Heart left ventricle (tissue), 16 donors: ENCODE results near the gene COL23A1. TPM values are rescaled to one million over a fixed set of nuclear protein-coding genes. Genes with fewer than 3 reads are reported as not detected.

Experiments
- ATAC-seq, 4 donors: fragments of 200-7000 bp; cut with Tn5 transposase; one replicate each; pipeline ENCODE4 v1.9.1; 2020 to 2022; ENCODE audit warnings: moderate library complexity in 4 of 4, mild to moderate bottlenecking in 3 of 4, moderate number of reproducible peaks in 1 of 4
- DNase-seq, 5 donors: peaks; one replicate each; pipeline ENCODE4 v3.0.0-alpha.2; 2020
- H3K27ac ChIP-seq, 12 donors: fragments of 200-600 bp; sonication (generic) in 4 of 12; one replicate each; pipeline versions ENCODE4 v1.5.0 to v1.8.0; 2016 to 2022; ENCODE audit warnings: mild to moderate bottlenecking in 2 of 12
- H3K27me3 ChIP-seq, 9 donors: fragments of 200-600 bp; sonication (generic) in 2 of 9; one replicate each; pipeline versions ENCODE4 v1.5.1 to v1.8.0; 2016 to 2022; ENCODE audit warnings: mild to moderate bottlenecking in 3 of 9
- H3K36me3 ChIP-seq, 9 donors: fragments of 200-600 bp; sonication (generic) in 2 of 9; one replicate each; pipeline versions ENCODE4 v1.5.0 to v1.8.0; 2018 to 2022; ENCODE audit warnings: mild to moderate bottlenecking in 2 of 9
- H3K4me1 ChIP-seq, 12 donors: fragments of 200-600 bp; sonication (generic) in 4 of 12; one replicate each; pipeline versions ENCODE4 v1.5.0 to v1.8.0; 2016 to 2022; ENCODE audit warnings: mild to moderate bottlenecking in 3 of 12
- H3K4me3 ChIP-seq, 12 donors: fragments of 200-600 bp; sonication (generic) in 4 of 12; one replicate each; pipeline versions ENCODE4 v1.5.0 to v1.8.0; 2017 to 2022; ENCODE audit warnings: mild to moderate bottlenecking in 9 of 12, moderate library complexity in 4 of 12
- H3K9me3 ChIP-seq, 12 donors: fragments of 200-600 bp; sonication (generic) in 4 of 12; one replicate each; pipeline versions ENCODE4 v1.5.0 to v1.8.0; 2016 to 2022; ENCODE audit warnings: mild to moderate bottlenecking in 1 of 12
- CTCF ChIP-seq, 12 donors: fragments of 200-600 bp; sonication (generic) in 4 of 12; IDR thresholded peaks; one replicate each; pipeline versions ENCODE4 v1.5.0 to v1.8.0; 2018 to 2022; ENCODE audit warnings: antibody characterized with exemption in 12 of 12, mild to moderate bottlenecking in 5 of 12
- POLR2A ChIP-seq, 2 donors: fragments of 450-650 bp; IDR thresholded peaks; one replicate each; pipeline ENCODE4 v1.6.1; 2017; ENCODE audit warnings: antibody characterized with exemption in 2 of 2, mild to moderate bottlenecking in 2 of 2, moderate library complexity in 2 of 2
- WGBS, 4 donors: extraction: QIAGEN DNeasy Blood & Tissue Kit in 2 of 4; methylation state at CpG; one replicate each; pipeline versions ENCODE4 v1.1.5 to v1.1.7; 2013 to 2018; 5-methylcytosine and 5-hydroxymethylcytosine counted together
- intact Hi-C, 10 donors: fragments of 100-400 bp; cut with DNase I; formaldehyde crosslinking; loops; one replicate each; pipeline versions ENCODE4 v1.11.1 to v1.14.2; 2022
- polyA plus RNA-seq, 2 donors: library from polyadenylated mRNA; stranded (reverse); fragments of 200-250 nt; gene quantifications; one replicate each; pipeline ENCODE4 v1.2.3, GENCODE V29; 2013
- total RNA-seq, 9 donors: library from RNA; depleted of rRNA in 2 of 9; stranded (reverse); fragments of >200 nt in 2 of 9; fragmentation: NEBNext Ultra II Directional in 3 of 9; extraction: Animal tissue kit (Norgen Biotek cat#: 25700) in 3 of 9; gene quantifications; one replicate each; pipeline versions ENCODE4 v1.1.0 to v1.2.4, GENCODE V29; 2016 to 2023
- donor health status: ischemic (EF 13 %, LVEDD 7.1; RV severe dilation, severe dysfunction).
- donor health status: healthy with polysubstance abuse.
- donor health status: DM: no; HTN: yes; CAD: no.
- donor health status: DM: no; HTN: no; CAD: no.
- donor health status: ischemic (EF 25% LVEDD 6.9; RV normal size, moderate dysfunction).
- donor health status: ischemic (EF 25% LVEDD 5.7; RV mildly dilated, moderate dysfunction).
- donor health status: healthy.
- donor health status: DM: yes; HTN: yes; CAD: no.
- donor health status: ischemic (EF 35%, LVEDD 5.7; RV mildly dilated, moderate dysfunction).
- donor health status: nonischemic (EF 11% LVEDD 7.7; RV severe dilation, severe dysfunction).
- donor health status: DM: yes; HTN: yes; CAD: no.
- donor health status: PGD.
- donor health status: ischemic (EF 29% LVEDD 5.4; RV normal size, mild dysfunction).
- donor health status: nonischemic (EF 23%, LVEDD 6.1; RV moderate dilation, normal function).

The COL23A1 gene
- total and polyA plus RNA-seq, 11 donors: 6.0 to 33.0 (median 18.8) TPM

GRCh38 chr5:178196986-178197385 is 393.2 kb downstream of the COL23A1 start:
- intact Hi-C loops: loop anchor here in 1 of 10 donors (5.0 kb wide), 1 partner anchor 40 kb away; no protein-coding TSS in a partner anchor
- Histone ChIP-seq H3K27me3 (peaks cover 0 to 15% (median 0%) of the 10 kb centered on the region in 9 donors), H3K4me3 (no peak overlapping the region), H3K27ac (no peak overlapping the region), H3K4me1 (peaks cover 0 to 13% (median 0%) of the 10 kb centered on the region in 12 donors), H3K9me3 (no peaks in the 10 kb centered on the region), H3K36me3 (no peaks in the 10 kb centered on the region)
- peak in 3 of 4 donors; percentile 32 to 56 (median 41) for ATAC-seq
- peak in 11 of 12 donors; percentile 13 to 44 (median 29) for TF ChIP-seq CTCF (IDR thresholded peaks at IDR 0.05)
- TF ChIP-seq POLR2A (IDR thresholded peaks at IDR 0.05): no peak
- WGBS, 4 donors: 80 to 84% (median 82%) methylated on average over 8 of the region's 8 CpGs
- DNase-seq: no peak

DNA sequence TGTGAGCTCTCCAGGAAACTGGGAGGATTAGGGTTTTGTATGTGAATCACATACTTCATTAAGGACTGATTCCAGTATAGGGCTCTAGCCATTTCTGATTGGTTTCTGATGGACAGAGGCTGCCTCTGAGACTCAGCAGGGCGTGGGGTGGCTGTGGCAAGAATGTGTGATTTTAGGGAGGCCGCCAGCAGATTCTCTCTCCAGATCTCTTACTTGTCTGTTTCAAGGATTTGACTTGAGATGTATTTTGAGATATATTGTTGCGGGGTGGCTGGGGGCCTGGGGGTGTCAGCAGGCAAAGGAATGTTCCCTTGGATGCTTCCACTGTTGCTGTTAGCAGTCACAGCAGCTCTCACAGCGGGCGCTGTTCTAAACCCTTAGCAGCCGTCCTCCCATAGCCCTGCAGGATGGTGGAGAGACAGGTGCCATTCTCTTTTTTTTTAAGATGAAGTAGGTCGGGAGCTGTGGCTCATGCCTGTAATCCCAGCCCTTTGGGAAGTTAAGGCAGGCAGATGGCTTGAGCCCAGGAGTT is 393.8 kb downstream of the COL23A1 start:
- TF ChIP-seq CTCF (IDR thresholded peaks at IDR 0.05): no peak
- TF ChIP-seq POLR2A (IDR thresholded peaks at IDR 0.05): no peak
- H3K27ac ChIP-seq: no peak overlapping the region
- H3K27me3 ChIP-seq: peaks cover 0 to 15% (median 0%) of the 10 kb centered on the region in 9 donors
- H3K36me3 ChIP-seq: no peaks in the 10 kb centered on the region
- 78 to 82% (median 79%) methylated on average over 7 of the region's 7 CpGs for WGBS, 4 donors
- ATAC-seq: no peak
- intact Hi-C loops: loop anchor here in 1 of 10 donors (5.0 kb wide), 1 partner anchor 39 kb away; no protein-coding TSS in a partner anchor
- no peaks in the 10 kb centered on the region for H3K9me3 ChIP-seq
- no peak overlapping the region for H3K4me3 ChIP-seq
- DNase-seq: no peak
- H3K4me1 ChIP-seq: peaks cover 0 to 8% (median 0%) of the 10 kb centered on the region in 12 donors

DNA sequence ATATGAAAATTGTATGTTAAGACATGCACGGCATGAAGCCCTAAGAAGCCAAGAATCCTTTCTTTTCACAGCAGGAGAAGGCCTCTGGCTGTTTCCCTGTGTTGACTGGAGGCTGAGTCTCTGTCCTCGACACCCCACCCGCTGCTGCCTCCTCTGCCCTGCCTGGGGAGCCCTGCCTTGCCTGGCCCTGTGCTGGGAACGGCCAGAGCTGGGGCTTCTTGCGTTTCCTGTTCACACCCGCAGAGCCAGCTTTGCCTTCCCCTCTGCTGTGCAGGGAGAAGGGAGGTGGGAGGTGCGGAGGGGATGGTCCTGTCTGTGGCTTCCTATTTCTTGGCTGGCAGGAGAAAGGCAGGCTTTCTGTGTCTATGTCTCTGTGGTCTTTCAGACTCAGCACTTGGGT is 396.2 kb downstream of the COL23A1 start:
- H3K4me1 ChIP-seq: peaks cover 0 to 8% (median 0%) of the 10 kb centered on the region in 12 donors
- H3K36me3 ChIP-seq: no peaks in the 10 kb centered on the region
- DNase-seq (no peak), ATAC-seq (no peak)
- no peak for TF ChIP-seq CTCF (IDR thresholded peaks at IDR 0.05)
- no peak for TF ChIP-seq POLR2A (IDR thresholded peaks at IDR 0.05)
- no peaks in the 10 kb centered on the region for H3K9me3 ChIP-seq
- no peak overlapping the region for H3K27ac ChIP-seq
- H3K27me3 ChIP-seq: peaks cover 0 to 15% (median 0%) of the 10 kb centered on the region in 9 donors
- intact Hi-C loops: no loop called here
- 15 to 34% (median 30%) methylated on average over 5 to 7 of the region's 7 CpGs for WGBS, 4 donors
- H3K4me3 ChIP-seq: no peak overlapping the region

DNA sequence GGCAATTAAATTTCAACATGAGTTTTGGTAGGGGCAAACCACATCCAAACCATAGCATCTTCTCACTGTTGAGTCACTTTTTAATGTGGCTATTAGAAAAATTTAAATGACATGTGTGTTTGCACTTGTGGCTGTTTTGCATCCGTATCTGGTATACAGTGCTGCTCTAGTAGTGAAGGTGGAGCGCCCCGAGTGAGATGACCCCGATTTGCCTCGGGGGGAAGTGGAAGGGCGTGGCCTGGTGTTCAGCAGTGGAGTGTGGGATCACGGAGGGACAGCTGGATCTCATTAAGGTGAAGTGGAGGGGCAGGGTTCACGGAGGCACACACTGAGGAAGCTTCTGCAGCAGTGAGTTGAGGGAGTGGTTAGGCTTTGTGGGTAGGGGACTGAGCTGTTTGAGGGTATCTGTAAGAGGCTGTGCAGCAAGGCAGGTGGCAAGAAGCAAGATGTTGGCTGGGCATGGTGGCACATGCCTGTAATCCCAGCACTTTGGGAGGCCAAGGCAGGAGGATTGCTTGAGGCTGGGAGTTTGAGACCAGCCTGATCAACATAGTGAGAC is 396.9 kb downstream of the COL23A1 start:
- peaks cover 0 to 15% (median 0%) of the 10 kb centered on the region in 9 donors for H3K27me3 ChIP-seq
- 70 to 75% (median 73%) methylated on average over 8 of the region's 8 CpGs for WGBS, 4 donors
- intact Hi-C loops: no loop called here

More for the DNA sequence above, 396.9 kb downstream of the COL23A1 start:
- TF ChIP-seq POLR2A (IDR thresholded peaks at IDR 0.05) (no peak), CTCF (IDR thresholded peaks at IDR 0.05) (no peak)
- no peak for ATAC-seq
- Histone ChIP-seq H3K9me3 (no peaks in the 10 kb centered on the region), H3K36me3 (no peaks in the 10 kb centered on the region), H3K4me1 (peaks cover 0 to 8% (median 0%) of the 10 kb centered on the region in 12 donors), H3K4me3 (no peak overlapping the region), H3K27ac (no peak overlapping the region)
- DNase-seq: no peak
